Uterus (tissue), 2 donors: ENCODE measurements around the gene TMEM89.

Source experiments
- POLR2A ChIP-seq, 2 donors: fragments of 450-650 bp; IDR thresholded peaks; one replicate each; pipeline ENCODE4 v1.6.1; 2016; ENCODE audit warnings: antibody characterized with exemption in 2 of 2, mild to moderate bottlenecking in 1 of 2, moderate library complexity in 1 of 2
- TF ChIP-seq, protein P1 (sequence below), 4 experiments: fragments of 200-600 bp in 2 of 4; fragments of 450-650 bp in 2 of 4; sonication (generic) in 2 of 4; IDR thresholded peaks; one replicate each; pipeline ENCODE4 v1.5.1; 2016 to 2019; ENCODE audit warnings: antibody characterized with exemption in 4 of 4, mild to moderate bottlenecking in 2 of 4, moderate library complexity in 1 of 4

DNA sequence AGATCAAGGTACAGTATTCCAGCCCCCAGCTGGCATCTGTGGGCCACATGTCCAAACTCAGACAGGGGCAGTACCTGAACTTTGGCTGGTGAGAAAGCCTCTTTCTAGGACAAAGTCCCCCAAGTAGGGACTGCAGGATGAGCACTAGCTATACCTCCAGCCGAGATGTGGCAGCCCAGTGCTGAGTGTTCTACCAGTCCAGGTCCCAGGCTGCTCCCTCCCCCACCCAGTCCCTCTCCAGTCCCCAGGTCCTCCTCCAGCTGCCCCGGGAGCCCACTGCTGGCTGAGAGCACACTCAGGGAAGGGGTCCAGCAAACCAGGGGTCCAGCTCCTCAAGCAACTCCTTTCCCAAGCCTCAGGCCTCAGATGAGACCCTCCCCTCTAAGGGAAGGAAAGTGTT is 12.2 kb upstream of the TMEM89 start:
- TF ChIP-seq, protein P1, sequence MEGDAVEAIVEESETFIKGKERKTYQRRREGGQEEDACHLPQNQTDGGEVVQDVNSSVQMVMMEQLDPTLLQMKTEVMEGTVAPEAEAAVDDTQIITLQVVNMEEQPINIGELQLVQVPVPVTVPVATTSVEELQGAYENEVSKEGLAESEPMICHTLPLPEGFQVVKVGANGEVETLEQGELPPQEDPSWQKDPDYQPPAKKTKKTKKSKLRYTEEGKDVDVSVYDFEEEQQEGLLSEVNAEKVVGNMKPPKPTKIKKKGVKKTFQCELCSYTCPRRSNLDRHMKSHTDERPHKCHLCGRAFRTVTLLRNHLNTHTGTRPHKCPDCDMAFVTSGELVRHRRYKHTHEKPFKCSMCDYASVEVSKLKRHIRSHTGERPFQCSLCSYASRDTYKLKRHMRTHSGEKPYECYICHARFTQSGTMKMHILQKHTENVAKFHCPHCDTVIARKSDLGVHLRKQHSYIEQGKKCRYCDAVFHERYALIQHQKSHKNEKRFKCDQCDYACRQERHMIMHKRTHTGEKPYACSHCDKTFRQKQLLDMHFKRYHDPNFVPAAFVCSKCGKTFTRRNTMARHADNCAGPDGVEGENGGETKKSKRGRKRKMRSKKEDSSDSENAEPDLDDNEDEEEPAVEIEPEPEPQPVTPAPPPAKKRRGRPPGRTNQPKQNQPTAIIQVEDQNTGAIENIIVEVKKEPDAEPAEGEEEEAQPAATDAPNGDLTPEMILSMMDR (IDR thresholded peaks at IDR 0.05), result no peak
- TF ChIP-seq POLR2A (IDR thresholded peaks at IDR 0.05), result no peak
